Neutrophil (primary cell): Measurements from ENCODE around the gene C16orf54.
A peak's percentile ranks its signal among the peaks of the same experiment; 100 is the strongest.

ENCODE experiments used
- H3K27ac ChIP-seq: fragments of 200-600 bp; sonication (generic); 2 replicates; pipeline ENCODE4 v1.5.1; 2016; ENCODE audit warnings: mild to moderate bottlenecking, moderate library complexity
- H3K27me3 ChIP-seq: fragments of 200-600 bp; sonication (generic); 2 replicates; pipeline ENCODE4 v1.6.0; 2016; ENCODE audit warnings: mild to moderate bottlenecking
- H3K36me3 ChIP-seq: fragments of 200-600 bp; sonication (generic); 2 replicates; pipeline ENCODE4 v1.5.1; 2017
- H3K4me1 ChIP-seq, 2 experiments: fragments of 200-600 bp in 1 of 2; sonication (generic) in 1 of 2; 1 replicate in 1 of 2; 2 replicates in 1 of 2; pipeline versions ENCODE4 v1.5.1 to v1.6.1; 2013 to 2016; ENCODE audit warnings: low read depth in 1 of 2, low read length in 1 of 2, mild to moderate bottlenecking in 1 of 2, moderate library complexity in 1 of 2; ENCODE audit not compliant: control insufficient read depth in 1 of 2, insufficient read depth in 1 of 2
- H3K4me3 ChIP-seq, 2 experiments: fragments of 200-600 bp in 1 of 2; sonication (generic) in 1 of 2; 1 replicate in 1 of 2; 2 replicates in 1 of 2; pipeline ENCODE4 v1.5.1; 2013 to 2016; ENCODE audit warnings: low read depth in 1 of 2, low read length in 1 of 2, mild to moderate bottlenecking in 1 of 2, moderate library complexity in 1 of 2
- H3K9me3 ChIP-seq: fragments of 200-600 bp; sonication (generic); 2 replicates; pipeline ENCODE4 v1.5.1; 2016
- TF ChIP-seq, protein P1 (sequence below): fragments of 200-600 bp; sonication (generic); IDR thresholded peaks from 2 replicates; pipeline ENCODE4 v1.5.1; 2016; ENCODE audit warnings: antibody characterized with exemption

The C16orf54 gene

DNA sequence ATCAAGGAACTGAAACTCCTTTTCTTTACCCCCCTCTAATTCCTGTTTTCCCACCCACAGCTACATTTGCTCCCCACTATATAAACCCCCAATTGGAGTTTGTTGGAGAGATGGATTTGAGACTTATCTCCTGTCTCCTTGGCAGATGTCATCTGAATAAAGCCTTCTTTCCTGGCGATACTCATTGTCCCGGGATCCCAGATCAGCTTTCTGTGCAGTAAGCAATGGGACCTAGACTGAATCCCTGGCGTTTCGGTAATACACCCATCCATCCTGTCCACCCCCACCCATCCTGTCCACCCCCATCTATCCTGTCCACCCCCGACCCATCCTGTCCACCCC is 44.6 kb downstream of the C16orf54 start:
- H3K36me3 ChIP-seq: no peaks in the 10 kb centered on the region
- H3K4me1 ChIP-seq: peaks cover 4 to 5% of the 10 kb centered on the region in 2 experiments
- no peaks in the 10 kb centered on the region for H3K9me3 ChIP-seq
- H3K27ac ChIP-seq: no peak overlapping the region
- H3K4me3 ChIP-seq: no peak overlapping the region
- H3K27me3 ChIP-seq: peaks cover 21% of the 10 kb centered on the region
- TF ChIP-seq, protein P1, sequence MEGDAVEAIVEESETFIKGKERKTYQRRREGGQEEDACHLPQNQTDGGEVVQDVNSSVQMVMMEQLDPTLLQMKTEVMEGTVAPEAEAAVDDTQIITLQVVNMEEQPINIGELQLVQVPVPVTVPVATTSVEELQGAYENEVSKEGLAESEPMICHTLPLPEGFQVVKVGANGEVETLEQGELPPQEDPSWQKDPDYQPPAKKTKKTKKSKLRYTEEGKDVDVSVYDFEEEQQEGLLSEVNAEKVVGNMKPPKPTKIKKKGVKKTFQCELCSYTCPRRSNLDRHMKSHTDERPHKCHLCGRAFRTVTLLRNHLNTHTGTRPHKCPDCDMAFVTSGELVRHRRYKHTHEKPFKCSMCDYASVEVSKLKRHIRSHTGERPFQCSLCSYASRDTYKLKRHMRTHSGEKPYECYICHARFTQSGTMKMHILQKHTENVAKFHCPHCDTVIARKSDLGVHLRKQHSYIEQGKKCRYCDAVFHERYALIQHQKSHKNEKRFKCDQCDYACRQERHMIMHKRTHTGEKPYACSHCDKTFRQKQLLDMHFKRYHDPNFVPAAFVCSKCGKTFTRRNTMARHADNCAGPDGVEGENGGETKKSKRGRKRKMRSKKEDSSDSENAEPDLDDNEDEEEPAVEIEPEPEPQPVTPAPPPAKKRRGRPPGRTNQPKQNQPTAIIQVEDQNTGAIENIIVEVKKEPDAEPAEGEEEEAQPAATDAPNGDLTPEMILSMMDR: no peak

DNA sequence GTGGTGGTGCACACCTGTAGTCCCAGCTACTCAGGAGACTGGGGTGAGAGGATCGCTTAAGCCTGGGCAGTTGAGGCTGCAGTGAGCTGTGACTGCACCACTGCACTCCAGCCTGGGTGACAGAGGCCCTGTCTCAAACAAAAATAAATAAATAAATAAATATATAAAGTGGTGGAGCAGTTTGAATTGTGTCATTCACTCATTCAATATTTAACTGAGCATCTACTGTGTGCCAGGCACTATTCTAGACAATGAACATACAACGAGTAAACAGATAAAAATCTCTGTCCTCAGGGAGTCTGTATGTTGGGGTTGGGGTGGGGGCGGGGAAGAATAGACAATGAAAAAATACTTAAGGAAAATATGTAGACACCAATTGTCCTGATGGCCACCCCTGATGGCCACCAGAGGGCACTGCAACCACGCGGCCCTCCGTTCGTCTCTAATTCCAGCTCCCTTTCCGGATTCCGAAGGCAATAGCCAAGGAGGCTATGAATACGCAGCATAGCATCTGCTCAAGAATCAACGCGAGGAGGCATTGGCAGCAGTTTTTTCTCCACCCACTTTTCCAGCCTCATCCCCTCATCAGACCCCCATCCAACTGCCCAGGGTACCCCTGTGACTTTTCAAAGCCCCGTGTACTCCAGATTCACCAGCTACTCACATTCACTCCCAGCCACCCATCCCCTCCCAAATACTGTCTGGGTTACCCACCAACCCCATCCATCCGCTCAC is 45.4 kb downstream of the C16orf54 start:
- Histone ChIP-seq H3K4me3 (peak overlapping the region in 1 of 2 experiments; percentile 33), H3K27ac (no peak overlapping the region), H3K36me3 (no peaks in the 10 kb centered on the region), H3K27me3 (peaks cover 21% of the 10 kb centered on the region), H3K9me3 (no peaks in the 10 kb centered on the region), H3K4me1 (peaks cover 4 to 5% of the 10 kb centered on the region in 2 experiments)
- TF ChIP-seq, protein P1: peak; percentile 86

DNA sequence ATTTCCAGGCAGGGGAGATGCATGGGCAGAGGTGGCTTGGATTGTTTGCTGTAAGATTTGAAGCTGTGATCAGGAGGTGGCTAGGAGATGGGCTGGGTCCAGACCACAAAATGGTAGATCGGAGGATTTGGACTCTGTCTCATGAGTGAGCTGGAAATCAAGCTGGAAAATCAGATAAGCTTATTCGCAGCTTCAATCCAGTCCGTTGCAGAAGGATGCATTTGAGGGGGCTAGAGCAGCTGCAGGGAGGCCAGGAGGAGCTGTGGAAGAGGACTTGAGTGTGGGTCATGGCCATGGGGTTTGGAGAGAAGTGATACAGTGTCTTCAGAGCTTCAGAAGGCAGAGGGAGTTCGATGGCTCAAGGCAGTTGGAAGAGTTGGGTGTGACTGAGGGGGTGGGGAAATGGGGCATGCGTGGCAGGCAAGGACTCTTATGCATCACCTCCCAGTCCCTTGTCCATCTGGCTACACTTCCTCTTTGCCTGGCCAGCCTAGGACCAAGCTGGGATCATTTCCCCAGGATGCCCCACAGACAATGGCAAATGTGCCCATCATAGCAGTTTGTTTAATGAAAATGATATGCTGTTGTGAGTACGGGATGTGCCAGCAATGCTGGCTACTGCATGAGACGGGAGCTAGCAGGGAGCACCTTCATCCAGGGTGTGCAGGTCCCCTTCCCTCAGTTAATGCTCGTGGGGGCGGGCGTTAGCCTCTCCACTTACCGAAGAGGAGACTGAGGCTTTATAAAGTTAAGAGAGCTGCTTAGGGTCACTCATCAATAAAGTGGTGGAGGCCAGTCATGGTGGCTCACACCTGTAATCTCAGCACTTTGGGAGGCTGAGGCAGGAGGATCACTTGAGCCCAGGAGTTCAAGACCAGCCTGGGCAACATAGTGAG is 46.2 kb downstream of the C16orf54 start:
- H3K27me3 ChIP-seq: peaks cover 21% of the 10 kb centered on the region
- H3K27ac ChIP-seq: no peak overlapping the region
- H3K4me1 ChIP-seq: peaks cover 4 to 5% of the 10 kb centered on the region in 2 experiments
- TF ChIP-seq, protein P1: no peak
- H3K4me3 ChIP-seq: no peak overlapping the region
- no peaks in the 10 kb centered on the region for H3K36me3 ChIP-seq
- H3K9me3 ChIP-seq: no peaks in the 10 kb centered on the region

DNA sequence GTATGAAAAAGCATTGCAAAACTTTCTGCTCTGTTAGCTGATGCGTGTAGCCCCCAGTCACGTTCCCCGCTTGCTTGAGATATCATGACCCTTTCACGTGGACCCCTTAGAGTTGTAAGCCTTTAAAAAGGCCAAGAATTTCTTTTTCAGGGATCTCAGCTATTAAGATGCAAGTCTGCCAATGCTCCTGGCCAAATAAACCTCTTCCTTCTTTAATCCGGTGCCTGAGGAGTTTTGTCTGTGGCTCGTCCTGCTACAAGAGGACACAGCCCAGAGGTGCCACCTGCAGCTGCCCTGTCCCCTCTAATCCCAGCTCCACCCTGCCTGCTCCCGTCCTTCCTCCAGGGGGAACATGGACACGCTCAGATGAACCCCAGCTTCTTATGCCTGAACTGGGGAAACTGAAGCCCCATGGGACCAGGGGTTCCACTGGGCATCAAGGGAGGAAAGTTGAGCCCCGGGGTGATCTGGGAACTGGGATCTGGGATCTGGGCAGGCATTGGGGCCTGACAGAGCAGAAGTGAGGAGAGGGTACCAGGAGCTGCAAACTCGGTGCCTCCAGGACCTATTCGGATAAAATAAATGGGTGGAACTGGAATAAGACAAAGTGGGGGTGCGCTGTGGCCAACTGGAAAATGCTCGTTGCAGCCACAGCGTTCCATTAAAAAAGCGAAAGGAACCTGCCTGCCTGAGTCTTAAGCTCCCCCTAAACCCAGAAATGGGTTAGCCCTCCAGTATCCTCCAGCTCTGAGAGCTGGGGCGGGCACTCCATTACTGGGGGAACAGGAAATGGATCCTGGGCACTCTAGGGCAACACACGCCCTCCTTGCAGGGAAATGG is 47.1 kb downstream of the C16orf54 start:
- Histone ChIP-seq H3K4me1 (peaks cover 4 to 5% of the 10 kb centered on the region in 2 experiments), H3K36me3 (no peaks in the 10 kb centered on the region), H3K27ac (no peak overlapping the region), H3K4me3 (no peak overlapping the region), H3K9me3 (no peaks in the 10 kb centered on the region), H3K27me3 (peaks cover 21% of the 10 kb centered on the region)
- TF ChIP-seq, protein P1: no peak

DNA sequence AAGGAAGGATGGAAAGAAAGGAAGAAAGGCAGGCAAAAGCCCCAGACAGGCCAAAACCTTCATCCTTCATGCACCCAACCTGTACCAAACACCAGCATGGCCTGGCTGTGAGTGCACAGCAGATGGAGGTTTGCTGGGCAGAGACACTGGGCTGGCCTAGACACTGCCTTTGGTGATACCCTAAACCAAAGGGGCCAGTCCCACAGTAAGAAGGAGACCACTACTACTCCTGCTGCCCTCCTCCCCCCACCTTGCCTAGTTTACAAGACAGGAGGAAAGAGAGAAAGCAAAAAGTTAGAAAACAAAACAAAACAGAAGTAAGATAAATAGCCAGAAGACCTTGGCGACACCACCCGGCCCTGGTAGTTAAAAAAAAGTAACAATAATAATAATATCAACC is 47.7 kb downstream of the C16orf54 start:
- no peaks in the 10 kb centered on the region for H3K36me3 ChIP-seq
- H3K9me3 ChIP-seq: no peaks in the 10 kb centered on the region
- TF ChIP-seq, protein P1: no peak

More for the DNA sequence above, 47.7 kb downstream of the C16orf54 start:
- Histone ChIP-seq H3K4me1 (peaks cover 4 to 5% of the 10 kb centered on the region in 2 experiments), H3K4me3 (no peak overlapping the region), H3K27me3 (peaks cover 21% of the 10 kb centered on the region), H3K27ac (no peak overlapping the region)
